Naive thymus-derived CD8-positive, alpha-beta T cell (primary cell): ENCODE results near the gene PARK7. TPM values are rescaled to one million over a fixed set of nuclear protein-coding genes. Genes with fewer than 3 reads are reported as not detected.
"Not testable (repeated sequence)": the region's sequence is repeated elsewhere in the genome, so short reads cannot be mapped to it uniquely, and the experiment has no call there.

Experiments
- ATAC-seq, 2 donors: fragments of 150-1000 bp; cut with Tn5 transposase in 1 of 2; sonication (Bioruptor Pico), chemical (Tn5 transposase) in 1 of 2; 1 replicate in 1 of 2; 2 replicates in 1 of 2; pipeline ENCODE4 v1.10.0; 2021; ENCODE audit warnings: mild to moderate bottlenecking in 2 of 2, moderate library complexity in 2 of 2
- POLR2A ChIA-PET: fragments of 350-600 bp; sonication (Branson Sonifier 250); formaldehyde crosslinking; loops from one replicate; lab custom pipeline; 2021; ENCODE audit warnings: antibody characterized with exemption; lab: Charles Lee
- DNase-seq, 10 donors: peaks; one replicate each; pipeline versions ENCODE4 v3.0.0 to v3.0.0-alpha.2; 2020 to 2022
- H3K27ac Mint-ChIP-seq, 10 donors: one replicate each; pipeline ENCODE4 v1.8.0; 2020 to 2022; ENCODE audit warnings: mild to moderate bottlenecking in 10 of 10, mixed read lengths in 10 of 10, moderate library complexity in 4 of 10, inconsistent platforms in 1 of 10
- H3K27me3 Mint-ChIP-seq, 5 donors: one replicate each; pipeline ENCODE4 v1.8.0; 2021 to 2022; ENCODE audit warnings: mixed read lengths in 5 of 5
- H3K36me3 Mint-ChIP-seq, 3 donors: one replicate each; pipeline ENCODE4 v1.8.0; 2020 to 2022; ENCODE audit warnings: mixed read lengths in 3 of 3, mild to moderate bottlenecking in 2 of 3, inconsistent platforms in 1 of 3
- H3K4me1 Mint-ChIP-seq, 4 donors: one replicate each; pipeline ENCODE4 v1.8.0; 2021 to 2022; ENCODE audit warnings: mixed read lengths in 4 of 4
- H3K4me3 Mint-ChIP-seq, 10 donors: one replicate each; pipeline ENCODE4 v1.8.0; 2020 to 2022; ENCODE audit warnings: mild to moderate bottlenecking in 10 of 10, mixed read lengths in 10 of 10, moderate library complexity in 6 of 10, inconsistent platforms in 1 of 10
- H3K9me3 Mint-ChIP-seq, 9 donors: one replicate each; pipeline ENCODE4 v1.8.0; 2020 to 2022; ENCODE audit warnings: mixed read lengths in 9 of 9, mild to moderate bottlenecking in 3 of 9, inconsistent platforms in 1 of 9, moderate library complexity in 1 of 9
- polyA plus RNA-seq, 3 donors: library from polyadenylated mRNA; unstranded; fragments of 300-500 nt; fragmentation: Illumina TruSeq; gene quantifications; one replicate each; pipeline ENCODE4 v1.2.3, GENCODE V29; 2021
- total RNA-seq, 8 experiments: library from RNA in 2 of 8; stranded (reverse) in 2 of 8; gene quantifications; one replicate each; pipeline ENCODE4 v1.2.3 and lab custom pipeline; 2021 to 2026

PARK7 gene
- total and polyA plus RNA-seq, 5 experiments from 2014 or later = 110 to 348 (median 318) TPM

GRCh38 chr1:7953850-7954609, 7.5 kb upstream of the PARK7 start:
- Mint-ChIP-seq H3K27ac (peak overlapping the region; percentile 91 to 97 (median 96)), H3K4me1 (peaks cover 9 to 44% (median 32%) of the 10 kb centered on the region in 4 donors), H3K9me3 (peaks cover 0 to 6% (median 0%) of the 10 kb centered on the region in 9 donors), H3K27me3 (no peaks in the 10 kb centered on the region), H3K4me3 (peak overlapping the region; percentile 85 to 95 (median 92)), H3K36me3 (no peaks in the 10 kb centered on the region)
- DNase-seq (peak; percentile 35 to 84 (median 58)), ATAC-seq (peak; percentile 73 to 85)
- POLR2A ChIA-PET = no interaction called here

GRCh38 chr1:7954683-7955082, 6.8 kb upstream of the PARK7 start:
- DNase-seq (no peak), ATAC-seq (no peak)
- Mint-ChIP-seq H3K27me3 (no peaks in the 10 kb centered on the region), H3K9me3 (peaks cover 0 to 6% (median 0%) of the 10 kb centered on the region in 9 donors), H3K36me3 (no peaks in the 10 kb centered on the region), H3K27ac (peak overlapping the region; percentile 91 to 97 (median 96)), H3K4me1 (peaks cover 9 to 39% (median 30%) of the 10 kb centered on the region in 4 donors), H3K4me3 (peak overlapping the region; percentile 85 to 95 (median 92))
- POLR2A ChIA-PET = no interaction called here

DNA sequence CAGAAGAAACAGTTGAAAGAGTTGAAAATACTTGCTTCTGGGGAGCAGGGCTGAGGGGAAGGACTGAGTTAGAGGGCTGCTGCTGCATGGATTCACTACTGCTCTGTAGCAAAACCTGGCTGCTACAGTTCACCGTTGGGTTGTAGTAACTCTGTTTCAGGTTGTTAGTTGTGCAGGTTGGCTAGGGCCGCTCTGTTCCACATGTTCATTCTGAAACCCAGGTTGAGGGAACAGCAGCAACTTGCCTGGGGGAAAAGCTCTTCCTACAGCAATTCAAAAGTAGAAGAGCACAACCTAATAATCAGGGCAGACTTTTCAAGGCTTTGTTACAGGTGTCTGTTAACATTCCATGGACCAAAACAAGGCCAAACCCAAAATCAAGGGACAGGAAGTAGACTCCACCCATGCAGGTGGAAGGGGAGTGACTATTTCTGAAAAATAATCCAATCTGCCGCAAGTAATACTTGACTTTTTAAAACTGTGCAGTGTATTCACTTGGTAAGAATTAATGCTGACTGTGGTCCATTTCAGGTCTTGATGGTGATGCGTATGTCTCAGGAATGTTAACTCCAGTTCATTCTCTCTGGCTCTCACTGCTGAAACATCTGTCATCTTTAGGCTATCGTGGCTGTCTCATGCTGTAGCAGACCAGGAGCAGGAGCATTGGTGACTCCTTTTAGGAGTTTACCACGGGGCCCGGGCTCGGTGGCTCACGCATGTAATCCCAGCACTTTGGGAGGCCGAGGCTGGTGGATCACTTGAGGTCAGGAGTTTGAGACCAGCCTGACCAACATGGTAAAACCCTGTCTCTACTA, 5.1 kb upstream of the PARK7 start:
- Mint-ChIP-seq H3K4me3 (peak overlapping the region in 7 of 10 donors; percentile 6 to 44 (median 29)), H3K36me3 (peaks cover 0 to 1% (median 0%) of the 10 kb centered on the region in 3 donors), H3K4me1 (peaks cover 13 to 48% (median 35%) of the 10 kb centered on the region in 4 donors), H3K27ac (peak overlapping the region in 6 of 10 donors; percentile 8 to 93 (median 58)), H3K27me3 (peaks cover 0 to under 1% (median 0%) of the 10 kb centered on the region in 5 donors), H3K9me3 (peaks cover 0 to 3% (median 0%) of the 10 kb centered on the region in 9 donors)
- ATAC-seq (no peak), DNase-seq (no peak)
- POLR2A ChIA-PET = interaction anchor here (0.6 to 0.7 kb wide), 2 partner anchors 861 to 1032 kb away, joined by 3 to 4 read pairs; partner anchors contain the start of gene RERE

DNA sequence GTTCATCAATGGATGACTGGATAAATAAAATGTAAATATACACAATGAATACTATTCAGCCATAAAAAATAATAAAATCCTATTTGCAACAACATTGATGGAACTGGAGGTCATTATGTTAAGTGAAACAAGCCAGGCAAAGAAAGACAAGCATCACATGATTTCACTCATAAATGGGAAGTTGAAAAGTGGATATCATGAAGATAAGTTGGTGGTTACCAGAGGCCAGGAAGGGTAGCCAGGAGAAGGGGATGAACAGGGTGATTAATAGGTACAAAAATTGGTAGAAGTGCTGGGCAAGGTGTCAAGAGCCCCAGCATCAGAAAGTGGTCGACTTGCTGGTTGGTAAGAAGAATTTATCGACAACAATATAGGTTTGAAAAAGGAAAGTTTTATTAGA, 1.3 kb upstream of the PARK7 start:
- H3K4me3 Mint-ChIP-seq = peak overlapping the region; percentile 83 to 100 (median 98)
- ATAC-seq = no peak
- H3K9me3 Mint-ChIP-seq = no peaks in the 10 kb centered on the region
- H3K27me3 Mint-ChIP-seq = peaks cover 0 to 2% (median 0%) of the 10 kb centered on the region in 5 donors
- H3K27ac Mint-ChIP-seq = peak overlapping the region; percentile 95 to 100 (median 98)
- POLR2A ChIA-PET = no interaction called here
- H3K36me3 Mint-ChIP-seq = peaks cover 0 to 22% (median 3%) of the 10 kb centered on the region in 3 donors
- DNase-seq = no peak
- H3K4me1 Mint-ChIP-seq = peaks cover 14 to 67% (median 56%) of the 10 kb centered on the region in 4 donors

DNA sequence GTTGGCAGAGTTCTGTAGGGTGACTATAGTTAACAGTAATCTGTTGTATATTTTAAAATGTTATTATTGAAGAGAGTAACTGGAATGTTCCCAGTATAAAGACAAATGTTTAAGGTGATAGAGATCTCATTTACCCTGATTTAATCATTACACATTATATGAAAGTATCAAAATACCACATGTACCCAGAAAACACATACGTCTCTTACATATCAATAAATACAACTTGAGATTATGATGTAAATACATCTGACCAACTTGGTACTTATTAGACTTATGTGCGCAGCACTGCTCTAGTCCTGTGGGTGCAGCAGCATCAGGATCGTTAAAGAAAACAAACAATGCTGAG, 670 bp upstream of the PARK7 start:
- H3K27ac Mint-ChIP-seq = peak overlapping the region; percentile 95 to 100 (median 98)
- H3K4me1 Mint-ChIP-seq = peaks cover 12 to 68% (median 54%) of the 10 kb centered on the region in 4 donors
- H3K9me3 Mint-ChIP-seq = no peaks in the 10 kb centered on the region
- POLR2A ChIA-PET = interaction anchor here (0.6 to 1.5 kb wide), 6 partner anchors 9 to 565 kb away, joined by 3 to 7 read pairs (median 3); no protein-coding TSS in a partner anchor
- ATAC-seq (peak in 1 of 2 donors; percentile 44), DNase-seq (no peak)
- H3K36me3 Mint-ChIP-seq = peaks cover 0 to 29% (median 6%) of the 10 kb centered on the region in 3 donors
- H3K4me3 Mint-ChIP-seq = peak overlapping the region; percentile 86 to 100 (median 98)
- peaks cover 0 to 2% (median 0%) of the 10 kb centered on the region in 5 donors for H3K27me3 Mint-ChIP-seq

GRCh38 chr1:7962014-7962335, 464 bp downstream of the PARK7 start:
- POLR2A ChIA-PET = interaction anchor here (1.0 to 1.5 kb wide), 4 partner anchors 13 to 1177 kb away, joined by 3 to 7 read pairs (median 4); partner anchors contain the start of gene CAMTA1
- Mint-ChIP-seq H3K27me3 (peaks cover 0 to 2% (median 0%) of the 10 kb centered on the region in 5 donors), H3K36me3 (peaks cover 0 to 40% (median 6%) of the 10 kb centered on the region in 3 donors), H3K9me3 (no peaks in the 10 kb centered on the region), H3K4me3 (peak overlapping the region; percentile 86 to 100 (median 96)), H3K4me1 (peaks cover 15 to 70% (median 56%) of the 10 kb centered on the region in 4 donors), H3K27ac (peak overlapping the region; percentile 94 to 100 (median 96))
- DNase-seq (peak in 1 of 10 donors; percentile 30), ATAC-seq (peak; percentile 24 to 38)

GRCh38 chr1:7962636-7963377, 1.3 kb downstream of the PARK7 start:
- no peak for ATAC-seq
- Mint-ChIP-seq H3K27me3 (peaks cover 0 to 2% (median 0%) of the 10 kb centered on the region in 5 donors), H3K4me1 (peaks cover 19 to 72% (median 61%) of the 10 kb centered on the region in 4 donors), H3K4me3 (peak overlapping the region; percentile 86 to 100 (median 96)), H3K9me3 (no peaks in the 10 kb centered on the region), H3K36me3 (peaks cover 0 to 48% (median 6%) of the 10 kb centered on the region in 3 donors), H3K27ac (peak overlapping the region; percentile 94 to 100 (median 96))
- DNase-seq = no peak
- POLR2A ChIA-PET = interaction anchor here (0.7 to 1.1 kb wide), 3 partner anchors 10 to 1178 kb away, joined by 3 read pairs; partner anchors contain the start of gene CAMTA1

GRCh38 chr1:7963378-7963730, 1.8 kb downstream of the PARK7 start:
- DNase-seq, ATAC-seq, H3K27me3 Mint-ChIP-seq, H3K9me3 Mint-ChIP-seq: not testable (repeated sequence)
- POLR2A ChIA-PET = interaction anchor here (0.7 kb wide), 1 partner anchor 10 kb away, joined by 3 read pairs; no protein-coding TSS in a partner anchor
- peaks cover 0 to 50% (median 6%) of the 10 kb centered on the region in 3 donors for H3K36me3 Mint-ChIP-seq
- peak overlapping the region in 9 of 10 donors; percentile 41 to 99 (median 91) for H3K4me3 Mint-ChIP-seq
- H3K27ac Mint-ChIP-seq = peak overlapping the region in 5 of 10 donors; percentile 25 to 98 (median 48)
- H3K4me1 Mint-ChIP-seq = peaks cover 19 to 72% (median 61%) of the 10 kb centered on the region in 4 donors

GRCh38 chr1:7963841-7964240, 2.3 kb downstream of the PARK7 start:
- Mint-ChIP-seq H3K4me3 (peak overlapping the region; percentile 8 to 99 (median 88)), H3K27ac (peak overlapping the region in 5 of 10 donors; percentile 29 to 98 (median 35)), H3K4me1 (peaks cover 19 to 74% (median 61%) of the 10 kb centered on the region in 4 donors), H3K36me3 (peaks cover 0 to 55% (median 6%) of the 10 kb centered on the region in 3 donors)
- ATAC-seq, DNase-seq, POLR2A ChIA-PET, H3K27me3 Mint-ChIP-seq, H3K9me3 Mint-ChIP-seq: not testable (repeated sequence)

DNA sequence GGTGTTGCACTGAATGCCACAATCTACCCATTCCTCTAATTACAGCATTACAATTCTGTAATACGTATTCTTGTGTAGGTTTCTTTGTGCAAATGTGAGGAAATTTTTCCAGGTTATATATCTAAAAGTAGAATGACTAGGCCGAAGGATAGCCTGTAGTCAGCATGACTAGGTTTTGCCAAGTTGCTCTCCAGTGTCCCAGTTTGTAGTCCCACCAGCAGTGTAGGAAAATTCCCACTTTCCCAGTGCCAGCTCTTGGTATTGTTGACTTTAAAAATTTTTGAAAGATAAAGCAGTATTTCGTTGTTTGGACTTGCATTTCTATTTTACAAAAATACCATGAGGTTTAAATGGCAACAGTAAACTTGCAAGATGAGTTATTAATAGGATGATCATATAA, 3.0 kb downstream of the PARK7 start:
- POLR2A ChIA-PET = no interaction called here

DNA sequence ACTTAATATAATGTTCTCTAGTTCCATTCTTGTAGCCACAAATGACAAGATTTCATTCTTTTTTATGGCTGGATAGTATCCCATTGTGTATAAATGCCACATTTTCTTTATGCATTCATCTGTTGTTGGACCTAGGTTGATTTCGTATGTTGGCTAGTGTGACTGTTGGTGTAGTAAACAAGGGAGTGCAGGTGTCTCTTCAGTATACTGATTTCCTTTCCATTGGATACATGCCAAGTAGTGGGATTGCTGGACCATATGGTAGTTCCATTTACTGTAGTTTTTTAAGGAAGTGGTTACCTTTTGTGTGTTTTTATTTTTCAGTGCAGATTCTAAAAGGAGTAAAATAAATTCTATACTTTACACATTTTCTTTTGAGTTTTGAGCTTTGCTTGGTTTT, 5.7 kb downstream of the PARK7 start:
- H3K4me3 Mint-ChIP-seq = peak overlapping the region in 4 of 10 donors; percentile 1 to 31 (median 18)
- peaks cover 13 to 61% (median 46%) of the 10 kb centered on the region in 4 donors for H3K4me1 Mint-ChIP-seq
- ATAC-seq = no peak
- peak overlapping the region in 4 of 10 donors; percentile 3 to 43 (median 22) for H3K27ac Mint-ChIP-seq
- DNase-seq = no peak
- no peaks in the 10 kb centered on the region for H3K9me3 Mint-ChIP-seq
- H3K36me3 Mint-ChIP-seq = peaks cover 0 to 83% (median 22%) of the 10 kb centered on the region in 3 donors
- POLR2A ChIA-PET = no interaction called here
- H3K27me3 Mint-ChIP-seq = no peaks in the 10 kb centered on the region

More for the DNA sequence above, 3.0 kb downstream of the PARK7 start:
- Mint-ChIP-seq H3K4me3 (peak overlapping the region in 2 of 10 donors; percentile 26 to 49), H3K4me1 (peaks cover 19 to 73% (median 60%) of the 10 kb centered on the region in 4 donors), H3K36me3 (peaks cover 0 to 61% (median 8%) of the 10 kb centered on the region in 3 donors), H3K9me3 (no peaks in the 10 kb centered on the region), H3K27me3 (peaks cover 0 to 2% (median 0%) of the 10 kb centered on the region in 5 donors), H3K27ac (peak overlapping the region in 3 of 10 donors; percentile 35 to 60 (median 52))
- no peak for ATAC-seq
- no peak for DNase-seq
